GM12878 (cell line): Measurements from ENCODE around the gene ANKRD33B. TPM values are rescaled to one million over a fixed set of nuclear protein-coding genes. Genes with fewer than 3 reads are reported as not detected.

ENCODE experiments used
- ATAC-seq: fragments of 200-7000 bp; cut with Tn5 transposase; 3 replicates; pipeline ENCODE4 v1.9.1; 2020; ENCODE audit warnings: mild to moderate bottlenecking, moderate library complexity
- BruUV-seq: library from RNA; stranded (reverse); fragments of 400-500 nt; replicated peaks from 2 replicates; lab custom pipeline; 2021; lab: Mats Ljungman, UMichigan
- CTCF ChIA-PET: fragments of 300-600 bp; sonication (Branson Sonifier 250); formaldehyde crosslinking; extraction: SDS; loops from one replicate; lab custom pipeline; 2021; ENCODE audit warnings: inconsistent platforms; lab: Yijun Ruan, JAX
- POLR2A ChIA-PET: fragments of 350-600 bp; formaldehyde crosslinking; extraction: SDS; loops from one replicate; lab custom pipeline; 2021; ENCODE audit warnings: inconsistent platforms; lab: Charles Lee
- RAD21 ChIA-PET: fragments of 300-600 bp; sonication (Branson Sonifier 250); formaldehyde crosslinking; loops from one replicate; lab custom pipeline; 2023; ENCODE audit warnings: antibody characterized with exemption; ENCODE audit not compliant: unreplicated experiment; lab: Charles Lee
- SMC1A ChIA-PET: fragments of 300-600 bp; sonication (Branson Sonifier 250); formaldehyde crosslinking; loops from one replicate; lab custom pipeline; 2023; ENCODE audit not compliant: unreplicated experiment, uncharacterized antibody; lab: Charles Lee
- DNase-seq: peaks from one replicate; pipeline ENCODE4 v3.0.0-alpha.2; 2011; ENCODE audit warnings: low read depth, low spot score
- FAIRE-seq: peaks from 3 replicates; lab custom pipeline; 2011; peaks lifted over from hg19 to GRCh38; lab: Jason Lieb, UNC
- H2AFZ ChIP-seq: 2 replicates; pipeline ENCODE4 v1.6.0; 2011; ENCODE audit warnings: low read depth, low read length, control low read depth; ENCODE audit not compliant: control insufficient read depth
- H3K27ac ChIP-seq: 2 replicates; pipeline ENCODE4 v1.5.1; 2011; ENCODE audit warnings: control low read depth; ENCODE audit not compliant: control insufficient read depth, insufficient read depth
- H3K27me3 ChIP-seq, 2 experiments: replicated peaks in 1 of 2; 2 replicates each; pipeline versions ENCODE4 v1.6.0 to v1.6.1; 2011; ENCODE audit warnings: low read length in 1 of 2; ENCODE audit not compliant: control insufficient read depth in 2 of 2, insufficient read depth in 2 of 2
- H3K36me3 ChIP-seq, 2 experiments: 2 replicates each; pipeline ENCODE4 v1.5.1; 2011; ENCODE audit warnings: low read length in 1 of 2; ENCODE audit not compliant: control insufficient read depth in 2 of 2, insufficient read depth in 2 of 2
- H3K4me1 ChIP-seq: 2 replicates; pipeline ENCODE4 v1.6.1; 2011; ENCODE audit warnings: mild to moderate bottlenecking, low read length, moderate library complexity, mixed read lengths; ENCODE audit not compliant: control insufficient read depth, insufficient read depth
- H3K4me2 ChIP-seq: 2 replicates; pipeline ENCODE4 v1.6.0; 2011; ENCODE audit warnings: control low read depth; ENCODE audit not compliant: control insufficient read depth, insufficient read depth
- H3K4me3 ChIP-seq: fragments of 200-600 bp; sonication (generic); 2 replicates; pipeline ENCODE4 v1.5.1; 2016
- H3K79me2 ChIP-seq: 2 replicates; pipeline ENCODE4 v1.6.0; 2011; ENCODE audit warnings: low read length; ENCODE audit not compliant: control insufficient read depth, insufficient read depth
- H3K9ac ChIP-seq: 2 replicates; pipeline ENCODE4 v1.8.0; 2011; ENCODE audit warnings: low read length, control low read depth, mixed read lengths; ENCODE audit not compliant: control insufficient read depth, insufficient read depth
- H3K9me3 ChIP-seq: replicated peaks from 3 replicates; pipeline ENCODE4 v1.5.1; 2011; ENCODE audit warnings: mild to moderate bottlenecking, low read length; ENCODE audit not compliant: control insufficient read depth, insufficient read depth
- H4K20me1 ChIP-seq: 2 replicates; pipeline ENCODE4 v1.6.0; 2011; ENCODE audit not compliant: control insufficient read depth, insufficient read depth
- BHLHE40 ChIP-seq, 2 experiments: fragments of 450-650 bp in 1 of 2; IDR thresholded peaks; 2 replicates each; pipeline ENCODE4 v1.6.1; 2011 to 2017; ENCODE audit warnings: low read depth in 2 of 2, borderline replicate concordance in 1 of 2, improper control_type of control experiment in 1 of 2, low read length in 1 of 2, mild to moderate bottlenecking in 1 of 2
- E2F4 ChIP-seq: IDR thresholded peaks from 2 replicates; pipeline ENCODE4 v1.6.1; 2012; ENCODE audit warnings: low read depth, low read length, improper control_type of control experiment
- EED ChIP-seq: sonication (generic); IDR thresholded peaks from 2 replicates; pipeline ENCODE4 v1.6.1; 2016; ENCODE audit warnings: antibody characterized with exemption, low read depth
- HDGF ChIP-seq: fragments of 450-650 bp; IDR thresholded peaks from 2 replicates; pipeline ENCODE4 v1.6.1; 2016; ENCODE audit warnings: antibody characterized with exemption
- IKZF1 ChIP-seq: fragments of 450-650 bp; conservative IDR thresholded peaks from 2 replicates; pipeline ENCODE4 v1.6.1; 2017; ENCODE audit warnings: antibody characterized with exemption, mild to moderate bottlenecking
- IKZF2 ChIP-seq, 2 experiments: fragments of 450-650 bp; IDR thresholded peaks; 2 replicates each; pipeline ENCODE4 v1.6.1; 2017; ENCODE audit warnings: mild to moderate bottlenecking in 2 of 2, moderate library complexity in 2 of 2
- LARP7 ChIP-seq: fragments of 450-650 bp; IDR thresholded peaks from 2 replicates; pipeline ENCODE4 v1.6.1; 2017; ENCODE audit warnings: mild to moderate bottlenecking
- MTA3 ChIP-seq: IDR thresholded peaks from 2 replicates; pipeline ENCODE4 v1.6.1; 2012; ENCODE audit warnings: low read length, inconsistent platforms, borderline replicate concordance
- MXI1 ChIP-seq: fragments of 150-350 bp; IDR thresholded peaks from 2 replicates; pipeline ENCODE4 v1.6.1; 2011; ENCODE audit warnings: low read depth, mild to moderate bottlenecking, inconsistent platforms, low read length, improper control_type of control experiment
- RCOR1 ChIP-seq: conservative IDR thresholded peaks from 2 replicates; pipeline ENCODE4 v1.6.1; 2012; ENCODE audit warnings: low read depth, low read length, improper control_type of control experiment
- SIN3A ChIP-seq: IDR thresholded peaks from 2 replicates; pipeline ENCODE4 v1.6.1; 2012; ENCODE audit warnings: low read depth, low read length, improper control_type of control experiment
- SMAD1 ChIP-seq: fragments of 450-650 bp; IDR thresholded peaks from 2 replicates; pipeline ENCODE4 v1.6.1; 2018; ENCODE audit warnings: mild to moderate bottlenecking, low read depth; ENCODE audit not compliant: partially characterized antibody
- TARDBP ChIP-seq: IDR thresholded peaks from 2 replicates; pipeline ENCODE4 v1.6.1; 2016; ENCODE audit warnings: borderline replicate concordance
- WGBS: methylation state at CpG from one replicate; pipeline ENCODE4 v1.1.6; 2016; ENCODE audit warnings: low lambda C conversion rate; ENCODE audit not compliant: insufficient replicate concordance, insufficient coverage; ENCODE audit errors: missing lambda C conversion rate; 5-methylcytosine and 5-hydroxymethylcytosine counted together
- in situ Hi-C: fragments of 300-500 bp; cut with MboI; formaldehyde crosslinking; loops from 9 replicates; pipeline ENCODE4 v1.14.3; 2018; ENCODE audit warnings: mixed read lengths
- intact Hi-C: fragments of 100-400 bp; cut with micrococcal nuclease; formaldehyde crosslinking; loops from one replicate; pipeline ENCODE4 v1.14.2; 2022; ENCODE audit not compliant: unreplicated experiment
- polyA plus RNA-seq, 11 experiments: library from polyadenylated mRNA; depleted of rRNA in 4 of 11; unstranded in 6 of 11; stranded (reverse) in 5 of 11; fragments of >200 nt; fragmentation: Nextera tagmentation in 4 of 11; fragmentation: Illumina TruSeq in 1 of 11; extraction: Ambion mirVana in 4 of 11; extraction: Trizol in 1 of 11; gene quantifications; 1 replicate in 1 of 11; 2 replicates in 10 of 11; pipeline versions ENCODE4 v1.2.1 to v1.2.3, GENCODE V29; 2011 to 2016; ENCODE audit warnings: inconsistent platforms in 2 of 11, missing spikeins in 2 of 11, low read depth in 1 of 11
- total RNA-seq, 4 experiments: library from RNA; depleted of rRNA in 3 of 4; stranded (reverse); fragments of >200 nt in 3 of 4; fragmentation: Illumina TruSeq in 1 of 4; extraction: Trizol in 1 of 4; gene quantifications; 2 replicates each; pipeline versions ENCODE4 v1.2.1 to v1.2.3, GENCODE V29; 2013 to 2021

Gene ANKRD33B
- total and polyA plus RNA-seq, 10 of the 15 experiments (the other 5 are each of a cell fraction or from before 2014, with no cell fraction given) = 4.9 to 61.6 (median 15.6) TPM

DNA sequence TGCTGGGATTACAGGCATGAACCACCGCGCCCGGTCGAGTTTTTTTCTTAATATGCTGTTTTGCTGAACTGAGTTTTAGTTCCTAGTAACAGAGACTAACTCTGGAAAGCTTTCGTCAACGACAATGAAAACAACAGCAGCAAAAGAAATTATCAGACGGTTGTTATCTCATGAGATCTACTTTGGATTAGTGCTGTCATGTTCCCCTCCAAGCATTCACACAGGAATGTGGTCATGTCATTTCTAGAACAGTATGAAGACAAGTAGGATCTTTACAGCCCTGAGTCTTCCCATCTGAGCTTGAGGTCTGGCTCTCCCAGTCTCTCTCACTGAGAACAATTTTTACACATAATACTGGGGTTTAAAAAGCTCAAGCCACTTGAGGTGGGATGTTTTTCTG, 4.0 kb upstream of the ANKRD33B start:
- Histone ChIP-seq H3K27ac (no peak overlapping the region), H4K20me1 (no peaks in the 10 kb centered on the region), H3K36me3 (no peaks in the 10 kb centered on the region), H3K4me3 (no peak overlapping the region), H3K27me3 (no peaks in the 10 kb centered on the region), H3K9ac (no peak overlapping the region), H3K79me2 (peaks cover 15% of the 10 kb centered on the region), H2AFZ (no peak overlapping the region), H3K4me1 (peaks cover 28% of the 10 kb centered on the region), H3K4me2 (no peak overlapping the region), H3K9me3 (no peaks in the 10 kb centered on the region)
- SMC1A ChIA-PET = interaction anchor here (0.5 to 3.6 kb wide), 18 partner anchors 8 to 203 kb away, joined by 3 to 18 read pairs (median 4); no protein-coding TSS in a partner anchor
- no peak for TF ChIP-seq SMAD1
- TF ChIP-seq MTA3 = no peak
- TF ChIP-seq MXI1 = no peak
- TF ChIP-seq LARP7 = no peak
- TF ChIP-seq EED = no peak
- TF ChIP-seq HDGF = no peak
- TF ChIP-seq BHLHE40 (IDR thresholded peaks at IDR 0.05; ENCODE audit: borderline replicate concordance in 1 of 2, low read depth in 2 of 2, low read length in 1 of 2) = no peak
- TF ChIP-seq TARDBP = no peak
- no peak for TF ChIP-seq IKZF1
- no peak for TF ChIP-seq RCOR1
- no peak for TF ChIP-seq IKZF2 (IDR thresholded peaks at IDR 0.05)
- TF ChIP-seq SIN3A = no peak
- no peak for TF ChIP-seq E2F4
- RAD21 ChIA-PET = interaction anchor here (0.6 to 3.2 kb wide), 9 partner anchors 9 to 130 kb away, joined by 3 to 21 read pairs (median 3); no protein-coding TSS in a partner anchor
- FAIRE-seq = no peak
- CTCF ChIA-PET = interaction anchor here (0.6 to 7.9 kb wide), 10 partner anchors 8 to 276 kb away, joined by 3 to 57 read pairs (median 4); no protein-coding TSS in a partner anchor
- no TSS peak for BruUV-seq
- intact Hi-C loops (loop anchor here (5.0 kb wide), 1 partner anchor 68 kb away; no protein-coding TSS in a partner anchor), in situ Hi-C loops (no loop called here)
- no peak for ATAC-seq
- DNase-seq = no peak
- 93% methylated on average over 7 of the region's 7 CpGs for WGBS
- POLR2A ChIA-PET = interaction anchor here (0.6 to 1.9 kb wide), 7 partner anchors 9 to 68 kb away, joined by 3 to 6 read pairs (median 3); no protein-coding TSS in a partner anchor
